ENCODE data around the gene BAZ2B.

GRCh38 chr2:159444754-159445153, 171.6 kb downstream of the BAZ2B start:
- TF ChIP-seq, protein P1, sequence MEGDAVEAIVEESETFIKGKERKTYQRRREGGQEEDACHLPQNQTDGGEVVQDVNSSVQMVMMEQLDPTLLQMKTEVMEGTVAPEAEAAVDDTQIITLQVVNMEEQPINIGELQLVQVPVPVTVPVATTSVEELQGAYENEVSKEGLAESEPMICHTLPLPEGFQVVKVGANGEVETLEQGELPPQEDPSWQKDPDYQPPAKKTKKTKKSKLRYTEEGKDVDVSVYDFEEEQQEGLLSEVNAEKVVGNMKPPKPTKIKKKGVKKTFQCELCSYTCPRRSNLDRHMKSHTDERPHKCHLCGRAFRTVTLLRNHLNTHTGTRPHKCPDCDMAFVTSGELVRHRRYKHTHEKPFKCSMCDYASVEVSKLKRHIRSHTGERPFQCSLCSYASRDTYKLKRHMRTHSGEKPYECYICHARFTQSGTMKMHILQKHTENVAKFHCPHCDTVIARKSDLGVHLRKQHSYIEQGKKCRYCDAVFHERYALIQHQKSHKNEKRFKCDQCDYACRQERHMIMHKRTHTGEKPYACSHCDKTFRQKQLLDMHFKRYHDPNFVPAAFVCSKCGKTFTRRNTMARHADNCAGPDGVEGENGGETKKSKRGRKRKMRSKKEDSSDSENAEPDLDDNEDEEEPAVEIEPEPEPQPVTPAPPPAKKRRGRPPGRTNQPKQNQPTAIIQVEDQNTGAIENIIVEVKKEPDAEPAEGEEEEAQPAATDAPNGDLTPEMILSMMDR (IDR thresholded peaks at IDR 0.05; ENCODE audit: borderline replicate concordance, extremely low read depth, low read length, poor library complexity, severe bottlenecking): no peak
- TF ChIP-seq EZH2 (IDR thresholded peaks at IDR 0.05; ENCODE audit: borderline replicate concordance, low read depth, low read length, severe bottlenecking): no peak
